ENCODE results near the gene DCLK1.

Gene DCLK1

GRCh38 chr13:35810321-35810720 lies 320.9 kb downstream of the DCLK1 start:
- Histone ChIP-seq H3K27me3 (replicated peaks; ENCODE audit: control insufficient read depth, insufficient read depth, low read length) (no peaks in the 10 kb centered on the region), H3K4me3 (replicated peaks; ENCODE audit: low read depth, low read length) (no peak overlapping the region), H3K36me3 (ENCODE audit: control insufficient read depth, insufficient read depth, low read length) (no peaks in the 10 kb centered on the region)
- no peak for DNase-seq (ENCODE audit: extremely low read depth, insufficient read length)
- no peak for TF ChIP-seq CTCF (IDR thresholded peaks at IDR 0.05; ENCODE audit: insufficient read depth, low read length, poor library complexity, severe bottlenecking)

GRCh38 chr13:35808846-35809245 lies 322.3 kb downstream of the DCLK1 start:
- Histone ChIP-seq H3K4me3 (replicated peaks; ENCODE audit: low read depth, low read length) (no peak overlapping the region), H3K27me3 (replicated peaks; ENCODE audit: control insufficient read depth, insufficient read depth, low read length) (no peaks in the 10 kb centered on the region), H3K36me3 (ENCODE audit: control insufficient read depth, insufficient read depth, low read length) (no peaks in the 10 kb centered on the region)
- DNase-seq (ENCODE audit: extremely low read depth, insufficient read length), result no peak
- TF ChIP-seq CTCF (IDR thresholded peaks at IDR 0.05; ENCODE audit: insufficient read depth, low read length, poor library complexity, severe bottlenecking), result no peak

- no peak overlapping the region for H3K4me3 ChIP-seq (replicated peaks; ENCODE audit: low read depth, low read length)
- H3K36me3 ChIP-seq (ENCODE audit: control insufficient read depth, insufficient read depth, low read length), result no peaks in the 10 kb centered on the region
- TF ChIP-seq CTCF (IDR thresholded peaks at IDR 0.05; ENCODE audit: insufficient read depth, low read length, poor library complexity, severe bottlenecking), result no peak
- H3K27me3 ChIP-seq (replicated peaks; ENCODE audit: control insufficient read depth, insufficient read depth, low read length), result no peaks in the 10 kb centered on the region
- no peak for DNase-seq (ENCODE audit: extremely low read depth, insufficient read length)
These were observed 326.3 kb downstream of the DCLK1 start for GRCh38 chr13:35804901-35805300.

GRCh38 chr13:35797991-35798390 lies 333.2 kb downstream of the DCLK1 start:
- Histone ChIP-seq H3K27me3 (replicated peaks; ENCODE audit: control insufficient read depth, insufficient read depth, low read length) (no peaks in the 10 kb centered on the region), H3K4me3 (replicated peaks; ENCODE audit: low read depth, low read length) (no peak overlapping the region), H3K36me3 (ENCODE audit: control insufficient read depth, insufficient read depth, low read length) (no peaks in the 10 kb centered on the region)
- TF ChIP-seq CTCF (IDR thresholded peaks at IDR 0.05; ENCODE audit: insufficient read depth, low read length, poor library complexity, severe bottlenecking), result no peak
- DNase-seq (ENCODE audit: extremely low read depth, insufficient read length), result no peak

- H3K4me3 ChIP-seq (replicated peaks; ENCODE audit: low read depth, low read length), result no peak overlapping the region
- H3K36me3 ChIP-seq (ENCODE audit: control insufficient read depth, insufficient read depth, low read length), result no peaks in the 10 kb centered on the region
- no peaks in the 10 kb centered on the region for H3K27me3 ChIP-seq (replicated peaks; ENCODE audit: control insufficient read depth, insufficient read depth, low read length)
- DNase-seq (ENCODE audit: extremely low read depth, insufficient read length), result no peak
- TF ChIP-seq CTCF (IDR thresholded peaks at IDR 0.05; ENCODE audit: insufficient read depth, low read length, poor library complexity, severe bottlenecking), result no peak
These were observed 333.9 kb downstream of the DCLK1 start for GRCh38 chr13:35797244-35797643.

GRCh38 chr13:35796623-35797022 lies 334.6 kb downstream of the DCLK1 start:
- TF ChIP-seq CTCF (IDR thresholded peaks at IDR 0.05; ENCODE audit: insufficient read depth, low read length, poor library complexity, severe bottlenecking), result no peak
- no peak for DNase-seq (ENCODE audit: extremely low read depth, insufficient read length)
- H3K36me3 ChIP-seq (ENCODE audit: control insufficient read depth, insufficient read depth, low read length), result no peaks in the 10 kb centered on the region
- H3K4me3 ChIP-seq (replicated peaks; ENCODE audit: low read depth, low read length), result no peak overlapping the region
- H3K27me3 ChIP-seq (replicated peaks; ENCODE audit: control insufficient read depth, insufficient read depth, low read length), result no peaks in the 10 kb centered on the region

Data from GM06990 (cell line).